H9 (cell line): ENCODE measurements around the gene RCAN3. TPM values are rescaled to one million over a fixed set of nuclear protein-coding genes. Genes with fewer than 3 reads are reported as not detected.

Experiments
- DNase-seq: peaks from one replicate; pipeline ENCODE4 v3.0.0-alpha.2; 2017
- H2AFZ ChIP-seq: one replicate; pipeline ENCODE4 v1.6.1; 2013; ENCODE audit warnings: mild to moderate bottlenecking, low read length, control low read depth, moderate library complexity
- H2AK5ac ChIP-seq: 2 replicates; pipeline ENCODE4 v1.6.1; 2013; ENCODE audit warnings: low read length, control low read depth, mixed read lengths; ENCODE audit not compliant: insufficient read length
- H2BK120ac ChIP-seq: one replicate; pipeline ENCODE4 v1.6.1; 2013; ENCODE audit warnings: low read depth, mild to moderate bottlenecking, low read length, control low read depth, inconsistent platforms; ENCODE audit not compliant: poor library complexity, severe bottlenecking
- H2BK12ac ChIP-seq: 2 replicates; pipeline ENCODE4 v1.6.1; 2013; ENCODE audit warnings: low read length, control low read depth, mixed read lengths, low read depth; ENCODE audit not compliant: insufficient read length
- H2BK15ac ChIP-seq: 2 replicates; pipeline ENCODE4 v1.6.1; 2013; ENCODE audit warnings: low read depth, low read length, control low read depth
- H2BK20ac ChIP-seq: one replicate; pipeline ENCODE4 v1.6.1; 2013; ENCODE audit warnings: low read depth, mild to moderate bottlenecking, low read length, control low read depth, inconsistent platforms; ENCODE audit not compliant: poor library complexity, severe bottlenecking
- H2BK5ac ChIP-seq: 2 replicates; pipeline ENCODE4 v1.6.1; 2013; ENCODE audit warnings: low read length, control low read depth, mixed read lengths; ENCODE audit not compliant: insufficient read length
- H3K14ac ChIP-seq: 2 replicates; pipeline ENCODE4 v1.6.1; 2013; ENCODE audit warnings: low read length, control low read depth; ENCODE audit not compliant: insufficient read depth
- H3K18ac ChIP-seq: 2 replicates; pipeline ENCODE4 v1.6.1; 2013; ENCODE audit warnings: low read depth, mild to moderate bottlenecking, mixed read lengths, low read length, control low read depth; ENCODE audit not compliant: insufficient read length
- H3K23ac ChIP-seq: 2 replicates; pipeline ENCODE4 v1.6.1; 2013; ENCODE audit warnings: low read length, control low read depth, mixed read lengths, low read depth; ENCODE audit not compliant: insufficient read length
- H3K23me2 ChIP-seq: 2 replicates; pipeline ENCODE4 v1.6.1; 2013; ENCODE audit warnings: low read depth, mild to moderate bottlenecking, mixed read lengths, low read length, control low read depth; ENCODE audit not compliant: insufficient read length, poor library complexity, severe bottlenecking
- H3K27ac ChIP-seq: 2 replicates; pipeline ENCODE4 v1.5.1; 2013; ENCODE audit warnings: low read length, control low read depth, mixed read lengths, low read depth; ENCODE audit not compliant: insufficient read length
- H3K27me3 ChIP-seq: 2 replicates; pipeline ENCODE4 v1.6.1; 2013; ENCODE audit warnings: low read length, control low read depth, inconsistent platforms; ENCODE audit not compliant: insufficient read depth
- H3K4ac ChIP-seq: 2 replicates; pipeline ENCODE4 v1.6.1; 2013; ENCODE audit warnings: low read depth, mild to moderate bottlenecking, control low read depth, inconsistent platforms, low read length, moderate library complexity
- H3K4me1 ChIP-seq: 2 replicates; pipeline ENCODE4 v1.6.1; 2013; ENCODE audit warnings: low read length, control low read depth, inconsistent platforms; ENCODE audit not compliant: insufficient read depth
- H3K4me2 ChIP-seq: 2 replicates; pipeline ENCODE4 v1.6.1; 2013; ENCODE audit warnings: low read length, control low read depth, mixed read lengths; ENCODE audit not compliant: insufficient read length, insufficient read depth
- H3K56ac ChIP-seq: 2 replicates; pipeline ENCODE4 v1.6.1; 2013; ENCODE audit warnings: low read depth, mild to moderate bottlenecking, mixed read lengths, low read length, control low read depth; ENCODE audit not compliant: insufficient read length
- H3K79me1 ChIP-seq: 2 replicates; pipeline ENCODE4 v1.6.1; 2013; ENCODE audit warnings: low read depth, mild to moderate bottlenecking, moderate library complexity, low read length, control low read depth, inconsistent platforms; ENCODE audit not compliant: insufficient read depth, poor library complexity, severe bottlenecking
- H3K79me2 ChIP-seq: 2 replicates; pipeline ENCODE4 v1.6.1; 2013; ENCODE audit warnings: low read length, control low read depth, inconsistent platforms; ENCODE audit not compliant: insufficient read depth
- H3K9ac ChIP-seq: 2 replicates; pipeline ENCODE4 v1.6.1; 2013; ENCODE audit warnings: low read length, control low read depth, mixed read lengths; ENCODE audit not compliant: insufficient read length; ENCODE audit errors: extremely low read depth
- H3K9me3 ChIP-seq: one replicate; pipeline ENCODE4 v1.6.1; 2013; ENCODE audit warnings: low read depth, low read length, inconsistent platforms; ENCODE audit not compliant: control insufficient read depth
- H3T11ph ChIP-seq: one replicate; pipeline ENCODE4 v1.6.1; 2013; ENCODE audit warnings: mild to moderate bottlenecking, low read length, control low read depth, inconsistent platforms
- H4K20me1 ChIP-seq: one replicate; pipeline ENCODE4 v1.6.1; 2013; ENCODE audit not compliant: control insufficient read depth, insufficient read length, insufficient read depth
- H4K5ac ChIP-seq: 2 replicates; pipeline ENCODE4 v1.6.1; 2013; ENCODE audit warnings: low read depth, mild to moderate bottlenecking, mixed read lengths, low read length, control low read depth; ENCODE audit not compliant: insufficient read length
- H4K8ac ChIP-seq: replicated peaks from 2 replicates; pipeline ENCODE4 v1.6.1; 2013; ENCODE audit warnings: low read length, control low read depth, mixed read lengths, low read depth; ENCODE audit not compliant: insufficient read length
- H4K91ac ChIP-seq: 2 replicates; pipeline ENCODE4 v1.6.1; 2013; ENCODE audit warnings: low read depth, mild to moderate bottlenecking, moderate library complexity, mixed read lengths, low read length, control low read depth; ENCODE audit not compliant: insufficient read length
- H3K27ac Mint-ChIP-seq, 3 experiments: 2 replicates in 2 of 3; 3 replicates in 1 of 3; pipeline ENCODE4 v1.8.0; 2020 to 2021; ENCODE audit warnings: mixed read lengths in 3 of 3, mild to moderate bottlenecking in 1 of 3, moderate library complexity in 1 of 3
- H3K27me3 Mint-ChIP-seq: 2 replicates; pipeline ENCODE4 v1.8.0; 2021; ENCODE audit warnings: low read depth, mild to moderate bottlenecking, moderate library complexity, mixed read lengths
- H3K36me3 Mint-ChIP-seq, 3 experiments: 2 replicates in 2 of 3; 3 replicates in 1 of 3; pipeline ENCODE4 v1.8.0; 2020 to 2021; ENCODE audit warnings: low read depth in 3 of 3, mixed read lengths in 3 of 3; ENCODE audit not compliant: insufficient read depth in 1 of 3
- H3K4me1 Mint-ChIP-seq, 2 experiments: 2 replicates each; pipeline ENCODE4 v1.8.0; 2020; ENCODE audit warnings: mixed read lengths in 2 of 2
- H3K4me3 Mint-ChIP-seq, 2 experiments: 2 replicates in 1 of 2; 3 replicates in 1 of 2; pipeline ENCODE4 v1.8.0; 2020 to 2021; ENCODE audit warnings: mild to moderate bottlenecking in 2 of 2, mixed read lengths in 2 of 2, moderate library complexity in 1 of 2
- H3K9me3 Mint-ChIP-seq, 2 experiments: 2 replicates in 1 of 2; 3 replicates in 1 of 2; pipeline ENCODE4 v1.8.0; 2020; ENCODE audit warnings: mild to moderate bottlenecking in 2 of 2, mixed read lengths in 2 of 2, moderate library complexity in 1 of 2
- CTCF ChIP-seq: fragments of 200-600 bp; sonication (generic); conservative IDR thresholded peaks from 3 replicates; pipeline ENCODE4 v1.8.0; 2021; ENCODE audit warnings: antibody characterized with exemption, mild to moderate bottlenecking
- WGBS: extraction: QIAGEN DNeasy Blood & Tissue Kit; methylation state at CpG from one replicate; pipeline ENCODE4 v1.1.7; 2013; ENCODE audit warnings: missing lambda C conversion rate, low lambda C conversion rate, mixed read lengths; ENCODE audit not compliant: insufficient read length; ENCODE audit errors: extremely low coverage; 5-methylcytosine and 5-hydroxymethylcytosine counted together
- total RNA-seq: library from RNA; stranded (reverse); gene quantifications from 2 replicates; pipeline ENCODE4 v1.2.1, GENCODE V29; 2021

RCAN3 gene
- total RNA-seq, 1 experiment from 2014 or later: 13.0 TPM

GRCh38 chr1:24575905-24576587 is 73.4 kb downstream of the RCAN3 start:
- peaks cover 0 to 2% of the 10 kb centered on the region in 2 experiments; a peak in 1 of 4 replicates for H3K4me1 Mint-ChIP-seq
- no peaks in the 10 kb centered on the region for H3K9me3 Mint-ChIP-seq
- H2BK15ac ChIP-seq: no peak overlapping the region
- no peak overlapping the region for H4K8ac ChIP-seq
- H2BK120ac ChIP-seq: no peak overlapping the region
- H2BK5ac ChIP-seq: no peak overlapping the region
- H3K56ac ChIP-seq: no peak overlapping the region
- no peak overlapping the region for H3K23ac ChIP-seq
- H3K18ac ChIP-seq: no peak overlapping the region
- H4K20me1 ChIP-seq: no peaks in the 10 kb centered on the region
- no peak for TF ChIP-seq CTCF
- DNase-seq: no peak
- H3K36me3 Mint-ChIP-seq: no peaks in the 10 kb centered on the region
- H3K4me3 Mint-ChIP-seq: no peak overlapping the region
- no peak overlapping the region; a peak in 1 of 7 replicates for H3K27ac Mint-ChIP-seq
- no peak overlapping the region; the same call in 1 of the 2 replicates for H3K14ac ChIP-seq
- H2AK5ac ChIP-seq: no peak overlapping the region
- no CpG with 5 or more reads among the region's 14 CpGs for WGBS
- H2AFZ ChIP-seq: no peak overlapping the region
- no peaks in the 10 kb centered on the region for H3K23me2 ChIP-seq
- H3T11ph ChIP-seq: no peak overlapping the region
- no peaks in the 10 kb centered on the region for H3K27me3 Mint-ChIP-seq
- no peaks in the 10 kb centered on the region for H3K4me1 ChIP-seq
- H3K79me2 ChIP-seq: no peaks in the 10 kb centered on the region
- H2BK20ac ChIP-seq: no peak overlapping the region
- no peak overlapping the region for H4K5ac ChIP-seq
- H3K9ac ChIP-seq: no peak overlapping the region
- no peak overlapping the region for H2BK12ac ChIP-seq
- no peaks in the 10 kb centered on the region for H3K27me3 ChIP-seq
- H4K91ac ChIP-seq: no peak overlapping the region
- H3K79me1 ChIP-seq: no peaks in the 10 kb centered on the region
- no peak overlapping the region for H3K27ac ChIP-seq
- no peaks in the 10 kb centered on the region for H3K9me3 ChIP-seq
- H3K4me2 ChIP-seq: no peak overlapping the region
- H3K4ac ChIP-seq: no peak overlapping the region
